ENCODE data around the gene CYCS. TPM values are rescaled to one million over a fixed set of nuclear protein-coding genes. Genes with fewer than 3 reads are reported as not detected.
A peak's percentile ranks its signal among the peaks of the same experiment; 100 is the strongest.
"Not testable (repeated sequence)": the region's sequence is repeated elsewhere in the genome, so short reads cannot be mapped to it uniquely, and the experiment has no call there.

Gene CYCS
- polyA plus RNA-seq, 6 donors from 2014 or later = 126 to 139 (median 131) TPM

- Mint-ChIP-seq H3K4me3 (no peak overlapping the region), H3K4me1 (no peaks in the 10 kb centered on the region), H3K27me3 (peaks cover 9 to 27% (median 13%) of the 10 kb centered on the region in 3 donors), H3K9me3 (peaks cover 0 to 1% (median 0%) of the 10 kb centered on the region in 7 donors), H3K27ac (peak overlapping the region in 1 of 6 donors; percentile 20), H3K36me3 (no peaks in the 10 kb centered on the region)
- no peak for ATAC-seq (ENCODE audit: low read depth in 2 of 2)
- DNase-seq = no peak
Measured at GRCh38 chr7:25105911-25106310, 19.1 kb downstream of the CYCS start.

- ATAC-seq (ENCODE audit: low read depth in 2 of 2) (no peak), DNase-seq (no peak)
- H3K4me1 Mint-ChIP-seq = no peaks in the 10 kb centered on the region
- H3K27ac Mint-ChIP-seq = no peak overlapping the region
- peaks cover 9 to 17% (median 15%) of the 10 kb centered on the region in 3 donors for H3K27me3 Mint-ChIP-seq
- H3K36me3 Mint-ChIP-seq = no peaks in the 10 kb centered on the region
- no peaks in the 10 kb centered on the region for H3K9me3 Mint-ChIP-seq
- H3K4me3 Mint-ChIP-seq = no peak overlapping the region
Measured at GRCh38 chr7:25103773-25104172, 21.3 kb downstream of the CYCS start.

- H3K4me1 Mint-ChIP-seq = no peaks in the 10 kb centered on the region
- H3K36me3 Mint-ChIP-seq = no peaks in the 10 kb centered on the region
- no peak overlapping the region for H3K27ac Mint-ChIP-seq
- no peak overlapping the region for H3K4me3 Mint-ChIP-seq
- DNase-seq = no peak
- peaks cover 15 to 21% (median 17%) of the 10 kb centered on the region in 3 donors for H3K27me3 Mint-ChIP-seq
- ATAC-seq (ENCODE audit: low read depth in 2 of 2) = no peak
- H3K9me3 Mint-ChIP-seq = no peaks in the 10 kb centered on the region
Measured at GRCh38 chr7:25101817-25102216, 23.2 kb downstream of the CYCS start.

- H3K9me3 Mint-ChIP-seq = no peaks in the 10 kb centered on the region
- H3K27me3 Mint-ChIP-seq = peaks cover 4 to 12% (median 8%) of the 10 kb centered on the region in 3 donors
- no peak overlapping the region for H3K4me3 Mint-ChIP-seq
- H3K27ac Mint-ChIP-seq = no peak overlapping the region
- peak; percentile 85 to 89 for ATAC-seq (ENCODE audit: low read depth in 2 of 2)
- H3K36me3 Mint-ChIP-seq = no peaks in the 10 kb centered on the region
- peaks cover 5 to 11% (median 9%) of the 10 kb centered on the region in 3 donors for H3K4me1 Mint-ChIP-seq
- peak; percentile 45 for DNase-seq
Measured at GRCh38 chr7:25098096-25099046, 26.7 kb downstream of the CYCS start.

GRCh38 chr7:25095516-25096345 is 29.3 kb downstream of the CYCS start:
- no peak for DNase-seq
- no peak for ATAC-seq (ENCODE audit: low read depth in 2 of 2)
- Mint-ChIP-seq H3K9me3 (no peaks in the 10 kb centered on the region), H3K4me3 (no peak overlapping the region), H3K4me1 (peaks cover 8 to 14% (median 12%) of the 10 kb centered on the region in 3 donors), H3K36me3 (no peaks in the 10 kb centered on the region), H3K27me3 (peaks cover 3 to 12% (median 8%) of the 10 kb centered on the region in 3 donors), H3K27ac (no peak overlapping the region)

GRCh38 chr7:25093268-25093826 is 31.7 kb downstream of the CYCS start:
- peak; percentile 85 to 86 for ATAC-seq (ENCODE audit: low read depth in 2 of 2)
- H3K27me3 Mint-ChIP-seq = peaks cover 0 to 12% (median 8%) of the 10 kb centered on the region in 3 donors
- no peak overlapping the region for H3K4me3 Mint-ChIP-seq
- H3K9me3 Mint-ChIP-seq = no peaks in the 10 kb centered on the region
- peaks cover 8 to 14% (median 12%) of the 10 kb centered on the region in 3 donors for H3K4me1 Mint-ChIP-seq
- H3K36me3 Mint-ChIP-seq = no peaks in the 10 kb centered on the region
- peak; percentile 66 for DNase-seq
- no peak overlapping the region for H3K27ac Mint-ChIP-seq

GRCh38 chr7:25091779-25092178 is 33.3 kb downstream of the CYCS start:
- Mint-ChIP-seq H3K27ac (no peak overlapping the region), H3K9me3 (no peaks in the 10 kb centered on the region), H3K4me3 (no peak overlapping the region), H3K27me3 (peaks cover 0 to 5% (median 2%) of the 10 kb centered on the region in 3 donors), H3K36me3 (no peaks in the 10 kb centered on the region), H3K4me1 (peaks cover 18 to 25% (median 20%) of the 10 kb centered on the region in 3 donors)
- DNase-seq (no peak), ATAC-seq (ENCODE audit: low read depth in 2 of 2) (no peak)

GRCh38 chr7:25091176-25091575 is 33.9 kb downstream of the CYCS start:
- H3K4me1 Mint-ChIP-seq = peaks cover 18 to 25% (median 21%) of the 10 kb centered on the region in 3 donors
- H3K27me3 Mint-ChIP-seq = peaks cover 0 to 4% (median 0%) of the 10 kb centered on the region in 3 donors
- no peak overlapping the region for H3K4me3 Mint-ChIP-seq
- H3K36me3 Mint-ChIP-seq = no peaks in the 10 kb centered on the region
- H3K27ac Mint-ChIP-seq = no peak overlapping the region
- no peak for ATAC-seq (ENCODE audit: low read depth in 2 of 2)
- H3K9me3 Mint-ChIP-seq = no peaks in the 10 kb centered on the region
- DNase-seq = no peak

- Mint-ChIP-seq H3K4me3 (no peak overlapping the region), H3K9me3 (no peaks in the 10 kb centered on the region), H3K27ac (no peak overlapping the region), H3K4me1 (peaks cover 18 to 25% (median 21%) of the 10 kb centered on the region in 3 donors), H3K27me3 (peaks cover 0 to 4% (median 0%) of the 10 kb centered on the region in 3 donors), H3K36me3 (no peaks in the 10 kb centered on the region)
- ATAC-seq (ENCODE audit: low read depth in 2 of 2) = no peak
- DNase-seq = no peak
Measured at GRCh38 chr7:25090374-25090773, 34.7 kb downstream of the CYCS start.

- Mint-ChIP-seq H3K27ac (no peak overlapping the region), H3K4me1 (peaks cover 10 to 11% (median 10%) of the 10 kb centered on the region in 3 donors), H3K9me3 (no peaks in the 10 kb centered on the region), H3K36me3 (no peaks in the 10 kb centered on the region), H3K27me3 (no peaks in the 10 kb centered on the region), H3K4me3 (no peak overlapping the region)
- peak; percentile 27 for DNase-seq
- peak; percentile 85 to 89 for ATAC-seq (ENCODE audit: low read depth in 2 of 2)
Measured at GRCh38 chr7:25087855-25088254, 37.2 kb downstream of the CYCS start.

GRCh38 chr7:25084821-25085220 is 40.2 kb downstream of the CYCS start:
- Mint-ChIP-seq H3K4me3 (no peak overlapping the region), H3K27me3 (peaks cover 0 to 8% (median 6%) of the 10 kb centered on the region in 3 donors), H3K9me3 (no peaks in the 10 kb centered on the region), H3K27ac (no peak overlapping the region), H3K36me3 (no peaks in the 10 kb centered on the region), H3K4me1 (peaks cover 10 to 11% (median 10%) of the 10 kb centered on the region in 3 donors)
- ATAC-seq (ENCODE audit: low read depth in 2 of 2) (no peak), DNase-seq (no peak)

GRCh38 chr7:25083201-25083600 is 41.9 kb downstream of the CYCS start:
- H3K27ac Mint-ChIP-seq = no peak overlapping the region
- DNase-seq (no peak), ATAC-seq (ENCODE audit: low read depth in 2 of 2) (no peak)
- no peaks in the 10 kb centered on the region for H3K36me3 Mint-ChIP-seq
- peaks cover 1 to 10% (median 6%) of the 10 kb centered on the region in 3 donors for H3K27me3 Mint-ChIP-seq
- H3K4me3 Mint-ChIP-seq = no peak overlapping the region
- no peaks in the 10 kb centered on the region for H3K9me3 Mint-ChIP-seq
- peaks cover 10% of the 10 kb centered on the region in 3 donors for H3K4me1 Mint-ChIP-seq

- not testable (repeated sequence) for H3K4me3 Mint-ChIP-seq; ATAC-seq (ENCODE audit: low read depth in 2 of 2); H3K9me3 Mint-ChIP-seq; DNase-seq; H3K36me3 Mint-ChIP-seq; H3K27ac Mint-ChIP-seq; H3K4me1 Mint-ChIP-seq
- H3K27me3 Mint-ChIP-seq = peaks cover 13 to 17% (median 15%) of the 10 kb centered on the region in 3 donors
Measured at GRCh38 chr7:25082041-25082440, 43.0 kb downstream of the CYCS start.

Measured in naive B cell (primary cell).